DMS114 treated with DMSO at 0.1 percent for 48 hours (cell line): ENCODE measurements around the gene CACNA2D3.
"Not testable (repeated sequence)": the region's sequence is repeated elsewhere in the genome, so short reads cannot be mapped to it uniquely, and the experiment has no call there.

ENCODE experiments used
- DNase-seq: peaks from one replicate; lab custom pipeline; 2025; ENCODE audit not compliant: unreplicated experiment; lab: John Stamatoyannopoulos, UW

CACNA2D3 gene

DNA sequence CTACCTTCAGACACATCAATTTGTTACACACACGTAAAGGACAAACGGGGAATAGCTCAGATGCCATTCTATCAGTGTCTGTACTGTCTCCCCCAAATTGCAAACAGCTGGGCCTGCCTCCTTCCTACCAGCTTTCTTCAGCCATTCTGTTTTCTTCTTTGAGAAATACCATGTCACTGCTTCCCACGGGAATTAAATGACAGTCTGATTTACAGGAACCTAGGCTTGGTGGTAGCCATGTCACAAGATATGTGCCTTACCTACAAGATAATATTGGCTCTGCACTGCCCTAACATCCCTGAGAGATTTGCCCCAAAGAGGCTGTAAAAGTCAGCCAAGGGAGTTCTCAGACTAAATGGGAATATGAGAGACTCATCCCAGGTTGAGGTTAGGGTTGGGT is 497.2 kb downstream of the CACNA2D3 start:
- DNase-seq: no peak

DNA sequence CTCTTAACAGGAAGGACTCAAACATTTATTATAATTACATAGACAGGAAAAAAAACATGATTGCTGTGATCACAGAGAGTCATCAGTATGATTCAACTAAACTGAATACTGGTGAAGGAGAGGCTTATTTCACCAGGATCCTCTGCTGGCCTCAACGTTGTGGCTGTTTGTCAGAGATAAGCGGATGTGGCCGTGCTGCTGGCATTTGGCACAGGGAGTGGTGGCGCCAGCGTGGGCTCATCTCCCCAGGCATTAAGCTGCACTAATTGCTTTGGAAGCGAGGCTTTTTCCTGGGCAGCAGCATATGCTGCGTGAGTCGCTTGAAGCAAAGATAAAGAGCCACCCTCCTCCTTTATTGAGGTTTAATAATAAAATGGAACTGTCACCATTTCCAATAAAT is 498.8 kb downstream of the CACNA2D3 start:
- DNase-seq: no peak

DNA sequence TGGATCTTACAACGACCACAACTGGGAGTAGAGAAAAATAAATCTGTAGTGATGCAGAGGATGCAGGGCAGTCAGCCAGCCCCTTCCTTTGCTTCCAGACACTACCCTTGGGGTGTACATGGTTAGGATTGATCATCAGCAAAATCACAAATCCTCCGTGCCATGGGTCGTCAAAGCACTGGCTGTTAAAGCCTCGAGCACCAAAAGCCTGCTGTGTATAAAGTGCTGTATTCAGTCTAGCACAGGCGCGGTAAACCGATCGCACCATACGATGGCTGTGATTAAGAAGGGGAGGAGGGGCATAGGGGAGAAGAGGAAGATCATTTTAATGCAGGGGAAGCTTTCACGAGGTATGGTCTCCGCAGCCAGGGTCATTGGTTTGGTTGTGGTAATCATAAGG is 500.3 kb downstream of the CACNA2D3 start:
- DNase-seq: no peak

DNA sequence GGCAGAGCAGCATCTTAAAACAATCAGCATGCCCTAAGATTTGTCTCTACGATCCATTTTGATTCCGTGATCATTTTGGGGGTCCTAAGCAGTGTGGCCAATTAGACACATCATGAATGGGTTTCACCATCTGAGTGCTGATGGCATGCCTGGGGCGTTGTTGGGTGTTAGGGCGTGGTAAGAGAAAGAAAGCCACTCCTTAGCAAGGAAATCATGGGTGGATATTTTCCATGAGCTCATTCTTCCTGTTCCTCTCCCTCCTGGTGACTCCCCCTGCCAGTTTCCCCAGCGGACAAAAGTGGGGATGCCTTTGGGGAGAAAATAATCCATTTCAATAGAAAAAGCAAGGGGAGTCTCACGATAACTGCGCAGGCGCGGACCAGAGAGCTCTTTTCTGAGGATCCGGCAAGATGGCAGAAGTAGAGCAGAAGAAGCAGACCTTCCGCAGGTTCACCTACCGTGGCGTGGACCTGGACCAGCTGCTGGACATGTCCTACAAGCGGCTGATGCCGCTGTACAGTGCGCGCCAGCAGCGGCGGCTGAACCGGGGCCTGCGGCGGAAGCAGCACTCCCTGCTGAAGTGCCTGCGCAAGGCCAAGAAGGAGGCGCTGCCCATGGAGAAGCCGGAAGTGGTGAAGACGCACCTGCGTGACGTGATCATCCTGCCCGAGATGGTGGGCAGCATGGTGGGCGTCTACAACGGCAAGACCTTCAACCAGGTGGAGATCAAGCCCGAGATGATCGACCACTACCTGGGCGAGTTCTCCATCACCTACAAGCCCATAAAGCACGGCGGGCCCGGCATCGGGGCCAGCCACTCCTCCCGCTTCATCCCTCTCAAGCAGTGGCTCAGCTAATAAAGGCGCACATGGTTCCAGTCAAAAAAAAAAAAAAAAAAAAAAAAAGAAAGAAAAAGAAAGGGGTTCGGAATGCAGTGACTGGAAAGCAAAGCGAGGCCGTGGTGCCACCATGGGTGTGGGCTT is 503.7 kb downstream of the CACNA2D3 start:
- no peak for DNase-seq

DNA sequence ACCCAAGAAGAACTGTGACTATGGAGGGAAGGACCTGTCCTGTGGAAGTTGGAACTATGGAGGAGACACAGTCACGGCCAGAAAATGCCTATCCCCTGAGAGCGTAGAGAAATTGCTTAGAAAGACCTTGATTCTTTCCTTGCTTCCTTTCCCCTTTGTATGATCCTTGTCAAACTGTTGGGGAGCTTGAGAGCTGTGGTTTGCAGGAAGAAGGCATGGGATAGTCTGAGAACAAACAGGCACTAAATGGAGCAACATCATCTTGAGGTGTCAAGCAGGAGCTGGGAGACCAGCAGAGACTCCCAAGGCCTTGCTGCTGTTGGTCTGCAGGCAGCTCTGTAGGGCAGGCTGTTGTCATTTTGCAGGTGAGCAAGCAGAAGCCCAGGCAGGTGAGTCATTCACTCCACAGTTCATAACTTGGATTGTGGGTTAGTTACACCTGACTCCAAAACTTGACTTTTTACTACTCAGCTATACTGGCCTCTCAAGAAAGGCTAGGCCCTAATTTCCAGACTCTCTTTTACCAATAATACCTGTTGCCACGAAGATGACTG is 506.6 kb downstream of the CACNA2D3 start:
- no peak for DNase-seq

DNA sequence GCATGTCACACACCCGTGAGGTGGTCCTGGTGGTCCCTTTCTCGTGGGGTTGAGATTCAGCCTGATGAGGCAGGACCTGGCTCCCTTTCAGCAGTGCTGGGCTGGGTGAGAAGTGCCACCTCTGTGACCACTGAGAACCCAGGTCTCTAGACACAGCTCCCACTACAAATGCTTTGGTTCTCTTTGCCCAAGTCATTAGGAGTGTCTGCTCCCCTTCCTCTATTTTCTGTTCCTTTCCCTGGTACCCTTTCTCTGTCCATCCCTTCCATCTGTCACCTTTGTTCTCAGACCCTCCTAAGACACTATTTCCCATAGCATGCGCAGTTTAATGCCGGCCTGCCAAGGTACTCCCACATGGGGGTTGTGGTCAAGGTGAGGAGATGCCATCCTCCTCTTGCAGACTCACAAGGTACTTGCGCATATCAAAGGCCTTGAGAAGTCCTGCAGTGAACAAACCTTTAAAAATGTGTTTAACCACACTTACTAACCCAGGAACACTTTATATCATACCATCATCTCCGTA is 507.8 kb downstream of the CACNA2D3 start:
- no peak for DNase-seq

DNA sequence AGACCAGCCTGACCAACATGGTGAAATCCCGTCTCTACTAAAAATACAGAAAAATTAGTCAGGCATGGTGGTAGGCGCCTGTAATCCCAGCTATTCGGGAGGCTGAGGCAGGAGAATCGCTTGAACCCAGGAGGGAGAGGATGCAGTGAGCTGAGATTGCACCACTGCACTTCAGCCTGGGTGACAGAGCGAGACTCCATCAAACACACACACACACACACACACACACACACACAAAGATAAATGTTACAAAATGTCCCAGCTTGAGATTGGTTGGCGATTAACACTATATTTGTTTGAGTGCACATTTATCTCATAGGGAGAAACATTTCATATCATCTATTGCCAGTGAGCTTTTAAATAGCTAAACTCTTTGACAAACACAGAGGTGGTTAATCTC is 508.6 kb downstream of the CACNA2D3 start:
- not testable (repeated sequence) for DNase-seq

DNA sequence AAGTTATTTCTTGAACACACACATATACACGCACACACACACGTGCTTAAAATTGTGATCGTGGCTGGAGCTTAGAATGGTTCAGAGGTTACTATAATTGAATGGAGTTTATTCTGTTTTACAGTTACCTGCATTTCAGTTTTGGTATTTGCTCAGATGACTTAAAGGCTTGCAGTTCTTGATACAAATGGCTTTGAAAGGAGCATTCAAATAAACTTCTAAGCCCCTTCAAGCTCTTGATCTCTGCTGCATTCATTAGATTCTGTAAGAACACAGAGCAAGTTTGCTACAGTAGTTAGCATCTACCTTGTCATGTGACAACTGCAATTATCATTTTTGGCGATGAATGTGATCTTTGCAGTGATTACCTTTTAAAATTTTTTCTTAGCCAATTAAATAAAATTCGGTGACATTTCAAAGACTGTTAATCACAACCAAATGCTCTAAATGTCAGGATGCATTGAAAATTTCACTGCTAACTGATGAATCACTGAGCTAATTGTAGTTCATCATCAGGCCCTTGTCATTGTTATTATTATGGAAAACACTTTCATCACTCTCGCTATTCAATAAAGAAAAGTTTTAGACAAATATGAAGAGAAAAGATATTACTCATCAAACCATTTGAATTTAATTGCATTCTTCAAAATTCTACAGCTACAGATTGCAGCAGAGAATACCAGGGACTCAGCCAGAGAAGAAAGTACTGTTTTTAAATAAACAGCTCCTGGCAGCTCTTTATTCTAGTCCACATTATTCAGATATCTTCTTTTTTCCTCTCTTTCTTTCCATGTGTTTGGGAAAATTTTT is 509.4 kb downstream of the CACNA2D3 start:
- DNase-seq: no peak

DNA sequence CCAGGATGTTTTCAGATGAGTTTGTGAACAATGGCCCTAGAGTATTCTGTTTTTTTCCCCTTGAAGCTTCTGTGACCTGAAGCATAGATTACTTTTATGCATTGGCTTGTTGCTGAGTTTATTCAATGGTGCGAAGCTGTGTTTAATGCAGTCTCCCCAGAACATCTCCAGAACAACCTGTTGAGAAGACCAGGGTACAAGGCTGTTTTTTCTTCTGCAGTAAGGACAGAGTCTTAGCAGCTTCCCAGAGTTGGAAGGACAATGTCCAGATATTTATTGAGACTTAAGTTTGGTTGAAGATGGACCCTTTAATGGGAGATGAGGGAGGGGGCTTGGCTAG is 509.9 kb downstream of the CACNA2D3 start:
- DNase-seq: no peak

DNA sequence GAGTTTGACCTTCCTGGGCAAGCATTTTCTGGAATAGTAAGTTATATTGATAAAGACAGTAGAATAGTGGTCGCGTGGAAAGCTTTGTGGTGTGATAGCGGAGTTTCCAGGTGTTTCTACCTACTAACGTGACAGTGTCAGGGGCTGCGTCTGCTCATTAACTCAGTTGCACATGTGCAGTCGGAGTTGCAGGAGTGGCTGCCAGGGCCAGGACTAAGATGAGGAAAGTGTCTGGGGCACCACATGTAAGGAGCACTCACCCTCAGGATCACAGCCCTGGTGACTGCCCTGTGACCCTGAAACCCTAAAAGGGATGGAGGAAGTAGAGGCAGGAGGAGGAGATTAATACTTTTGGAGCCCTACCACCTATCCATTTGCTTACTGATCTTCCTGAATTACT is 510.5 kb downstream of the CACNA2D3 start:
- DNase-seq: no peak

DNA sequence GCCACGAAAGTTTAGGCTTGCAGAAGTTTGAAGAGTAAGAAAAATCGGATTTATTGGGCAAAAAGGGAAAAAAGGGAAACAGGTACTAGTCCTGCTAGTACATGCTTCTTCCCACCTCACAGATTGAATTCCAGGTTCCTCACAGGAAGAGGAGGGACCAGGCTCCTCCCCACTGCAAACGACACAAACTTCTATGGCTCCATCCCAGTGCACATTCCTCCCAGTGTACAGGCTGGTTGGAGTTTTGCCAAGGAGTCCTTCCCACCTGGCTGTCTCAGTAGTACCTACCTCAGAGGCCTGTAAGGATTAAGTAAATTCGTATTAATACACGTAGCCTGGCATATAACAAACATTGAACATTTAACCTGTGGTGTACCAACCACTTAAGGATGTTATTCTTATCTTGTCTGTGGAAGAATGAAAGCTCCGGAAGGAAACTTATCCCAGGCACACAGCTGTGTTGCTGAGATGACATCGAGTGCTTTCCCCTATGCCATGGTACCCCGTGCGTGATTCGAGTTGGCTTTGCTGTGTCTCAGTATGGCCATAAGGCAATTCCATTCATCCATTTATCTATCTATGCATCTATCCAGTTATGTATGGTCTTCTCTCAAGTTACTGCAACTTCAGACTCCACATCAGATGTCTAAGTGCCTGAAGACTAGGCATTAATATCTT is 511.2 kb downstream of the CACNA2D3 start:
- DNase-seq: no peak

DNA sequence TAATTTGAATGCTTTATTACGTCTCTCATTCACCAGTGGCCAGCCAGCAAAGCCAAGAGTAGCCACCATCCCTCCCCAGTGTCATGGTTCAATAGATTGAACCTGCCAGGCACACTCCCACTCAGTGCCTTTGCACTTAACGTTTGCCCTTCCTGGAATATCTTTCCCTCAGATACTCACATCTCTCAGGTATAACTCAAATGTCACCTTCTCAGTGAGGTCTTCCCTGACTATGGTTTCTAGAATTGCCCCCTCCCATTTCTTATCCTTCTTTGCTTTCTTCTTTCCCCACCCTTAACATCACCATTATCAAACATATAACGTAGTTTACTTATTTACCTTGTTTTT is 511.7 kb downstream of the CACNA2D3 start:
- no peak for DNase-seq

DNA sequence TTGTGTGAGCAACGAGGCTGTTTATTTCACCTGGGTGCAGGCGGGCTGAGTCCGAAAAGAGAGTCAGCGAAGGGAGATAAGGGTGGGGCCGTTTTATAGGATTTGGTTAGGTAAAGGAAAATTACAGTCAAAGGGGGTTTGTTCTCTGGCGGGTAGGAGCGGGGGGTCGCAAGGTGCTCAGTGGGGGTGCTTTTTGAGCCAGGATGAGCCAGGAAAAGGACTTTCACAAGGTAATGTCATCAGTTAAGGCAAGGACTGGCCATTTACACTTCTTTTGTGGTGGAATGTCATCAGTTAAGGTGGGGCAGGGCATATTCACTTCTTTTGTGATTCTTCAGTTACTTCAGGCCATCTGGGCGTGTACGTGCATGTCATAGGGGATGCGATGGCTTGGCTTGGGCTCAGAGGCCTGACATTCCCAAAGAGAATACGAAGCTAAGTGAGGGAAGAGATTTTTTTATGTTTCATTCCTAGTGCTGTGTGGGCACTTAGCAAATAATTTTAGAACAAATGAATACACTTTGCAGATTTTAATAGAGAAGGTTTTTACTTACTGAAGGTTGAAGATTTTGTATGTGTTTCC is 517.5 kb downstream of the CACNA2D3 start:
- not testable (repeated sequence) for DNase-seq

DNA sequence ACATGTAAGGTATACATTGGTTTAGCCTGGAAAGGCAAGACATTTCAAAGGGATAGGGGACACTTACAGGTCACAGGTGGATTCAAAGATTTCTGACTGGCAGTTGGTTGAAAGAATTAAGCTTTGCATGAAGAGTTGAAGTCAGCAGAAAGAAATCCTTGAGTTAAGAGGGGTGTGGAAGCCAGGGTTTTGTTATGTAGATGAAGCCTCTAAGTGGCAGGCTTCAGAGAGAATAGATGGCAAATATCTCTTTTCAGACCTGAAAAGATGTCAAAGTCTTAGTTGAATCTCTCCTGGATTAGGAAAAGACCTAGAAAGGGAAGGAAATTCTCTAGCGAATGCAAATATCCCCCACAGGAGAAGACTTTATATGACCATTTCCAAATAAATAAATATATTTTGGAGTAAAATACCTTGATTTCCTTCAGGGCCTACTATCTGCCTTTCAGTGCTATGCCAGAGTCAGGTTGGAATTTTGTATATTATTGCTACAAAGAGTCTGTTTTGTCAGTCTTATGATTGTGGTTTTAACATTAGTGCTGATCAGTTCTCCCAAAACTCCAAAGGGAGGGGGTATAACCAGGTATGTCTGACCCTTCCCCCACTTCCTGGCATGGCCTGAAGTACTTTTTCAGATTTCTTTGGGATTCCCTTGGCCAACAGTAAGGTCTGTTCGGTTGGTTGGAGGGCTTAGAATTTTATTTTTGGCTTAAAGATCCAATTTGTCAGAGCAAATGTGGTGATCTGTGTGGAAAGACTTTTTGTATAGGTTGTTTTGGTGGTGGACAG is 519.1 kb downstream of the CACNA2D3 start:
- DNase-seq: no peak

DNA sequence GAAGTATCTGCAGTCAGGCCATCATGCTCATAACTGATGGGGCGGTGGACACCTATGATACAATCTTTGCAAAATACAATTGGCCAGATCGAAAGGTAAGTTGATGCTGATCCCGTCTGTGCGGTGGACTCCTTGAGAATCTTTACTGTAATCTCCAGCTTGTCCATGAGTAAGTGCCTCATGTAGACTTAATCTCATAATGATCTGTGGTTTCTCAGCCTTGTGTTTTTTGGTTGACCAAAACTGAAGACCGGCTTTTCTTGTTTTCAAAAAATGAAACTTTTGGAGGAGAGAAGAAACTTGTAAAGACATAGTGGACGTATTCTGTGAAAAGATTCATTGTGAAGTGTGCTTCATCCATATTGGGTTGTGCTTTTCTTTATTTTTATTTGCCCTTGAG is 519.8 kb downstream of the CACNA2D3 start:
- no peak for DNase-seq

DNA sequence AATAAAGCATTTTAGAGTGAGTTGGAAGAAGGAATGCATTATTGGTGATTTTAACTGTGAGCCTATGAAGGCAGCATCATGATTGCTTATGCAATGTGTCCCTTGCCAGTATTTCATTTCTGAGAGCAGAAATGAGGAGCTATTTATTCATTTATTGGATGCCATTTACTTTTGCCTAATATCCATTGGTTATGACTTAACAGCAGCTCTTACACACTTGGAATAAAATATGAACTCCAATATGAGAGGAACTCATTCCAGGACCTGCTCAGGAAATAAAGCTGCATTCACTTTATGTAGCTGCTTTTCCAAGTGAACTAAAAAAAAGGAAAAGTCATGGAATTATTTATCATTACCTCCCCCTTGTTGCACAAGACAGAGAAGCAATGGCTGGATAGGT is 525.4 kb downstream of the CACNA2D3 start:
- no peak for DNase-seq

DNA sequence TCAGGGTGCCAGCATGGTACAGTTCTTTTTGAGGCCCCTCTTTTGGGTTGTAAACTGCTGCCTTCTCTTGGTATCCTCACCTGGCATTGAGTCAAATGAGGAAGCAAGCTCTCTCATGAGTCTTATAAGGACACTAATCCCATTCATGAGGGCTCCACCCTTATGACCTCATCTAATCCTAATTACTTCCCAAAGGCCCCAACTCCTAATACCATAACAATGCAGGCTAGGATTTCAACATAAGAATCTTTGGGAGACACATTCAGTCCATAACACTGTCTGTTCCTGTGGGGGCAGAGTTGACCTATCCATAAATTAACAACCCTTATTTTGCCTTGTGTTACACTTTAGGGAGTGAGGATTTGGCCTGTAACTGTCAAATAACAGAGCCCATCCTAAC is 527.2 kb downstream of the CACNA2D3 start:
- no peak for DNase-seq

DNA sequence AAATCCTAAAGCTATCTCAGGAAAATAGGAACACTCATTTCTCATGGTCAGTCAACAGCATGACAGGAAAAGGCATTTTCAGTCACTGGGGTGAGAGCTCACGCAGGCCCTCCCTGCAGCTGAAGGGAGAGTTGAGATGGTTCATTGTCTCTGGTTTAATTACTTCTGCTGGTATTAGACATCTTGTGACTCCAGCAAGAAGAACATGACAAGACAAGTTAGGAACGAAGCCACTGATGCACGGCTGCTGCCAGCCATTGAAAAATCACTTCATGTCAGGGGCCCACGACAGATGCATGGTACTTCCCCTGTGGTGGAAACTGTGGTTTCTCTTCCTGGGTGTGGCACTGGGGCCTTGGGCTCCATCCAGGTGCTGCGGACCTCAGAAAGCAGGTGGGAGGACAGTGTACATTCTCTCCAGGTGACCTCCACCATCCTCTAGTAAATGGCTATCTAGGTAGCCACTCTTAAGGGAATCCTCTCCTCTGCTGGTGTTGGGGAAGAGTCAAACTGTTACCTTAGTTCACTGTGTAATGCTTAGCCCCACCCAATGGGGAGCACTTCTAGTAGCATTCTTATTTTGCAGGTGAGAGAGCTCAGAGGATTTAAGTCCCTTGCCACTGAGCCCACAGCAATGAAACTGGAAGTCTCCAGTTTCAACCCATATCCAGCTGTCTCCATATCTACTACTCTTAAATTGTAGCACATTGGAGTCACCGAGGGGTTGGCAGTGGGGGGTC is 531.3 kb downstream of the CACNA2D3 start:
- no peak for DNase-seq

DNA sequence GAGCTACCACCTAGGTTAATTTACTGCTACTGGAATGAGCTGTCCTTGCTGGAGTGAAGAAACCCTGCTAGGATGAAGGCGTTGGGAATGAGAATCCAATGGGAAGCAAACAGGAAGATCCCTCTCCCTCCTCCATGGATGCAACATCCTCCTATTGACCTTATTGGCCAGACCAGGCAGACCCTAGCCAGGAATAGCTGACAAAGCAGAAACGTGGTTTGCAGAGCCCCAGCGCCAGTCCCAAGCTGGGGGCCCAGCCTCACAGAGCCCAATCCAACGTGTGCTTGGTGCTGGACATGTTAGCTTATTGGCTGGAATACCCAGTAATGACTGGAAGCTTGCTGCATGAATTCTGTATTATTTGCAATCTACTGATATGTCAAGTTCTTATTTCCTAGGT is 532.4 kb downstream of the CACNA2D3 start:
- DNase-seq: no peak
